Body of pancreas (tissue), 4 donors: ENCODE results near the gene RBFOX2.

Experiments
- POLR2A ChIP-seq, 3 donors: fragments of 450-650 bp; IDR thresholded peaks; one replicate each; pipeline ENCODE4 v1.6.1; 2016; ENCODE audit warnings: antibody characterized with exemption in 3 of 3, mild to moderate bottlenecking in 2 of 3
- TF ChIP-seq, protein P1 (sequence below), 7 experiments: fragments of 450-650 bp in 4 of 7; fragments of 200-600 bp in 3 of 7; sonication (generic) in 3 of 7; IDR thresholded peaks; one replicate each; pipeline ENCODE4 v1.5.1; 2016 to 2019; ENCODE audit warnings: antibody characterized with exemption in 7 of 7

GRCh38 chr22:35963237-35963810 lies 65.3 kb downstream of the RBFOX2 start:
- TF ChIP-seq, protein P1, sequence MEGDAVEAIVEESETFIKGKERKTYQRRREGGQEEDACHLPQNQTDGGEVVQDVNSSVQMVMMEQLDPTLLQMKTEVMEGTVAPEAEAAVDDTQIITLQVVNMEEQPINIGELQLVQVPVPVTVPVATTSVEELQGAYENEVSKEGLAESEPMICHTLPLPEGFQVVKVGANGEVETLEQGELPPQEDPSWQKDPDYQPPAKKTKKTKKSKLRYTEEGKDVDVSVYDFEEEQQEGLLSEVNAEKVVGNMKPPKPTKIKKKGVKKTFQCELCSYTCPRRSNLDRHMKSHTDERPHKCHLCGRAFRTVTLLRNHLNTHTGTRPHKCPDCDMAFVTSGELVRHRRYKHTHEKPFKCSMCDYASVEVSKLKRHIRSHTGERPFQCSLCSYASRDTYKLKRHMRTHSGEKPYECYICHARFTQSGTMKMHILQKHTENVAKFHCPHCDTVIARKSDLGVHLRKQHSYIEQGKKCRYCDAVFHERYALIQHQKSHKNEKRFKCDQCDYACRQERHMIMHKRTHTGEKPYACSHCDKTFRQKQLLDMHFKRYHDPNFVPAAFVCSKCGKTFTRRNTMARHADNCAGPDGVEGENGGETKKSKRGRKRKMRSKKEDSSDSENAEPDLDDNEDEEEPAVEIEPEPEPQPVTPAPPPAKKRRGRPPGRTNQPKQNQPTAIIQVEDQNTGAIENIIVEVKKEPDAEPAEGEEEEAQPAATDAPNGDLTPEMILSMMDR (IDR thresholded peaks at IDR 0.05), result no peak
- TF ChIP-seq POLR2A (IDR thresholded peaks at IDR 0.05), result no peak
